HG02973 (cell line): ENCODE data around the gene LRBA.
"Not testable (repeated sequence)": the region's sequence is repeated elsewhere in the genome, so short reads cannot be mapped to it uniquely, and the experiment has no call there.

Experiments used
- ATAC-seq: cut with Tn5 transposase; IDR thresholded peaks from one replicate; pipeline ENCODE4 v1.9.1; 2021; ENCODE audit warnings: moderate library complexity; ENCODE audit not compliant: unreplicated experiment

The LRBA gene

DNA sequence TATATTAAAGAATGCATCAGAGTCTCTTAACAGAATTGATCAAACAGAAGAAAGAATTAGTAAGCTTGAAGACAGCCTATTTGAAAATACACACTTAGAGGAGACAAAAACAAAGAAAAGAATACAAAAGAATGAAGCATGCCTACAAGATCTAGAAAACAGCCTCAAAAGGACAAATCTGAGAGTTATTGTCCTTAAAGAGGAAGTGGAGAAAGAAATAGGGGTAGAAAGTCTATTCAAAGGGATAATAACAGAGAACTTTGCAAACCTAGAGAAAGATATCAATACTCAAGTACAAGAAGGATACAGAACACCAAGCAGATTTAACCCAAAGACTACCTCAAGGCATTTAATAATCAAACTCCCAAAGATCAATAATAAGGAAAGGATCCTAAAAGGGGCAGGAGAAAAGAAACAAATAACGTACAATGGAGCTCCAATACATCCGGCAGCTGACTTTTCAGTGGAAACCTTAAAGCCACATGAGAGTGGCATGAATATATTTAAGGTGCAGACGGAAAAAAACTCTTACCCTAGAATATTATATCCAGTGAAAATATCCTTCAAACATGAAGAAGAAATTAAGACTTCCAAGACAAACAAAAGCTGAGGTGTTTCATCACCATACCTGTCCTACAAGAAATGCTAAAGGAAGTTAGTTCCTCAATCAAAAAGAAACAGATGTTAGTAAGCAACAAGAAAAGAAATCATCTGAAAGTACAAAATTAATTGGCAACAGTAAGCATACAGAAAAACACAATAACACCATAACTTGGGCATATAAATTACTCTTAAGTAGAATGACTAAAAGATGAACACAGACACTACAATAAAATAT lies 36.1 kb downstream of the LRBA start:
- ATAC-seq, result no peak

DNA sequence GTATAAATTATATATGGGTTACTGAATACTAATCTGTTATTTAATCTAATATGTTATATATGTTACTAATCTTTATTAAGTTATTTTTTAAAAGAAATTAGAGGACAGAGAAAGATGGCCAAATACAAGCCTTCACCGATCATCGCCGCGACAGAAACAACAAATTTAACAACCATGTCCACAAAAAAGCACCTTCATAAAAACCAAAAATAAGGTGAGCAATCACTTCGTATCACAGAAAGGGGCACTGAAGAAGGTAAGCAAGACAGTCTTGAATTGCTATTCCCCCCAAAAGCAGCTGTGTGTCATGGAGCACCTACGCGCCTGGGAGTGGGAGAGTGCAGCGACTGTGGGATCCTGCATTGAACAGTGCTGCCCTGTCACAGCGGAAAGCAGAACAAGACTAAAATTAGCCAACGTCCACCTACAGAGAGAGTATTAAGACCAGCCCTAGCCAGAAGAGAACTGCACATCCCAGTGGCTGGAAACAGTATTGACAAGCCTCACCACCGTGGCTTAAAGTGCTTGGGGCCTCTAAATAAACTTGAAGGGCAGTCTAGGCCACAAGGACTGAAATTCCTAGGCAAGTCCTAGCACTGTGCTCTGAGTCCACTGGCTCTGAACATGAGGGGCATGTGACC lies 38.5 kb downstream of the LRBA start:
- no peak for ATAC-seq

DNA sequence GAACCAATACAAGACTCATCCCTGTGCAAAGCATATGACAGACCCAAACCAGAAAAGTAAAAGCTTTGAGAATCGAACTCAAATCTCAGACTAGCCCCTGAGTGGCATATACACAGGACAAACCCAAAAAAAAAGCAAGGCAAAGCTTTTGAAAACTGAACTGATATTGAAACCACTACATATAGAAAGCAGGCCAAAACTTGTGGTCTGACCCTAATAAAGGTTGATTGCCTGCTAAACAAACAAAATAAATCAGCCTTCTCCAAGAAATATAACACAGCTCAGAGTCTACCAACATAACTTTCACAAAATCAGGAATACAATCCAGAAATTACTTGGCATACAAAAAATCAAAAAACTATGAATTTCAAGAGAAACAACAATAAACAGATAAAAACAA lies 40.3 kb downstream of the LRBA start:
- ATAC-seq, result peak; percentile 71

DNA sequence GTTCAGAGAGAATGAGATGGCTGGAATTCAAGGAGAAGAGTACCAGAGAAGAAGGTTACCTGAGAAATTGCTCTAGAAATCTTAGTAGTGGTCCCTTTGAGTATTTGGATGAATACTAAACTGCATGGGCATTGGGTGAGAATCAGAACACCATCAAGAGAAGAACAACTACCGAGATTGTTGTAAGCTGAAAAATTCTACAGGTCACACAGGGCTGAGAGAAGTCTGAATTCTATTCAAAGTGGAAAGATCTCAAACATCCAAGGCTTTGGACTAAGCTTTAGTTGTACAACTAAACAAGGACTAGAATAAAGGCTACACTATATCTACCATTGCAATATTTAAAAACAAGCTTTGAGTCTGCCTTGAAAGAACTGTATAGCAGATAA lies 40.8 kb downstream of the LRBA start:
- ATAC-seq, result no peak

DNA sequence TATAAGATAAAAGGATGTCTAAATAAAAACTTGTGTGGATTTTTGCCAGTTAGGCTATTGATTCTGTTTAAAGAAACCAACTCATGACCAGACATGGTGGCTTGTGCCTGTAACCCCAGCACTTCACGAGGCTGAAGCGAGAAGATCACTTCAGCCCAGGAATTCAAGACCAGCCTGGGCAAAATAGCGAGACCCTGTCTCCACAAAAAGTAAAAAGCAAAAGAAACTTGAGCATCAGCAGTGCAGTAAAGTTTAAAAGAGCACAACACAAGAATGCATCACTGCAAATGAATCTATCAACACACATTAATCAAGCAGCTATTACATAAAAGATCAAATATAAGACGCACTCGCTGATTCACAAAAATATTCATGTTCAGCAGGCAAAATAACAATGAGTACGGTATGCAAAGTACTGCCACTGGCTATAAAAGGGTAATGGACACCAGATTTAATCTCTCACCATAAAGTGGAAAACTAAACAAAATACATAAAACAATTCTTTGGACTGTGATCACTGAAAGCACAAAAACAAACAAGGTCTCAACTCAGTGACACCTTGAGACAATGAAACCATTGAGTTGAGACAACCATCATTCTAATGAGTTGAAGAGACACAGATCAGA lies 41.3 kb downstream of the LRBA start:
- ATAC-seq, result no peak

DNA sequence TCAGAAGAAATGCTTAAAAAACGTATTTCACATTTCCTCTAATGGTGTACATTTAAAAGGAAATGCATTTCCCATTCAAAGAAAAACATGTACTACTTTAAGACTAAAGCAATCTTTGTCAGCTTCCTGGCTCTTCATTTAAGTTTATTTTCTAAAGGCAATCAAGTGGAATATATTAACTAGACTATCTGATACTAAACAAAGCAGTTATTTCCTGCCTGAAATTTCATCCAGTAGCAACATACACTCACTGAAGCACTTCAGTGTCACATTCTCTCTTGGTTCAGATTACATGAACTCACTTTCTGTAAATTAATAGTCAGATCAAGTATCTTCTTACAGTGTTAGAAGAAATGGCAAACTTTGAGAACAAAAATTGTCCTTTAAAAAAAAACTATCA lies 42.5 kb downstream of the LRBA start:
- ATAC-seq, result no peak

DNA sequence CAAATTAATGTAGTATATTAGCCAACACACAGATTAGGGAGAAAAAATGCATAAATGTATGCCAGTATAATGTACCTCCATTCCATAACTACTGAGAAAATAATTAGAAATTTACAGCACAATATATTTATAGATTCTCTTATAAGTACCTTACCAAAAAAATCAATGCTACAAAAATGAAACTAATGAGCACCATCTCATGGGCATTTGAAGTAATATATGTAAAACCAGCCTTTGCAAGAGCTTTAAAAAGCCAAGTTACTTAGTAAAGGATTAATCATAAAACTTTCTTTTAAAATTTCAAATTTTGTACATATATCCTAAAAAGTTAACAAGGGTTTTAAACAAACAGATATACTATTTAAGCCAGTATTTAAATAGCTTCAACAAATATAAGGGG lies 43.2 kb downstream of the LRBA start:
- ATAC-seq, result no peak

DNA sequence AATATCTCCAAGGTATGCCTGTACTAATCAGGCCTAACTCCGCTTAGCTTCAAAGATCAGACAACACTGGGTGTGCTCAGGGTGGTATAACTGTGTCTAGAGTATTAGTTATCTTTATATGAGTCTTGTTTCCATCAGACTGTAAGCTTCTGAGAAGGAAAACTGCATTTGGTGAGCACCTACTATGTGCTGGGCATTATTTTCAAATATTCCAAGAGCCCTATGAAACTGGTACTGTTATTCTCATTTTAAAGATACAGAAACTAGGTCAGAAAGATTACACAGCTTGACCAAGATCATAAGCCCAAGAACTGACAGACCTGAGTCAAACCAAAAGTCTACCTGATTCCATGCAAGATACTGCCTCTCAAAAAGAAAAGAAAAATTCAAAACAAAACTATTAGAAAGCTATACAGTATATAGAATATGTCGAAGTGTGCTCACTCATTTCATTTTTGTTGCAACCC lies 44.4 kb downstream of the LRBA start:
- ATAC-seq, result peak; percentile 65

DNA sequence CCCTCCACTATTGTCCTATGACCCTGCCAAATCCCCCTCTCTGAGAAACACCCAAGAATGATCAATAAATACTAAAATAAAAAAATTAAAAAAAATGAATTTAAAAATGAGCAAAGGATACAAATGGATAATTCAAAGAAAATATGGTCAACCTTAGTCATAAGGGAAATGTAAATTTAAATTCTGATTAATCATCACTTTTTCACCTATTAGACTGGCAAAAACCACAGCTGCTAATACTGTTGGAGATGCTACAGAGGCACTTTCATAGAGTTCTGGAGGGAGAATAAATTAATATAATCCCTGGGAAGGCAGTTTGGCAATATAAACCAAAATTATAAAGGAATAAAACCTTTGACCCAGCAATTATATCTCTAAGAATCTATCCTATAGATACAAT lies 50.3 kb downstream of the LRBA start:
- no peak for ATAC-seq

DNA sequence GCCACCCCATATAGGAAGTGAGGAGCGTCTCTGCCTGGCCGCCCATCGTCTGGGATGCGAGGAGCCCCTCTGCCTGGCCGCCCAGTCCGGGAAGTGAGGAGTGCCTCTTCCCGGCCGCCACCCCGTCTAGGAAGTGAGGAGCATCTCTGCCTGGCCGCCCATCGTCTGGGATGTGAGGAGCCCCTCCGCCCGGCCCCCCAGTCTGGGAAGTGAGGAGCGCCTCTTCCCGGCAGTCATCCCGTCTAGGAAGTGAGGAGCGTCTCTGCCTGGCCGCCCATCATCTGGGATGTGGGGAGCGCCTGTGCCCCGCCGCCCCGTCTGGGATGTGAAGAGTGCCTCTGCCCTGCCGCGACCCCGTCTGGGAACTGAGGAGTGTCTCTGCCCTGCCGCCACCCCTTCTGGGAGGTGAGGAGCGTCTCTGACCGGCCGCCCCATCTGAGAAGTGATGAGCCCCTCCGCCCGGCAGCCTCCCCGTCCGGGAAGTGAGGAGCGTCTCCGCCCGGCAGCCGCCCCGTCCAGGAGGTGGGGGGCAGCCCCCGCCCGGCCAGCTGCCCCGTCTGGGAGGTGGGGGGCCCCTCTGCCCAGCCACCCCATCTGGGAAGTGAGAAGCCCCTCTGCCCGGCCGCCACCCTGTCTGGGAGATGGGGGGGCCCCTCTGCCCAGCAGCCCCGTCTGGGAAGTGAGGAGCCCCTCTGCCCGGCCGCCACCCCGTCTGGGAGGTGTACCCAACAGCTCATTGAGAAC lies 51.3 kb downstream of the LRBA start:
- not testable (repeated sequence) for ATAC-seq

DNA sequence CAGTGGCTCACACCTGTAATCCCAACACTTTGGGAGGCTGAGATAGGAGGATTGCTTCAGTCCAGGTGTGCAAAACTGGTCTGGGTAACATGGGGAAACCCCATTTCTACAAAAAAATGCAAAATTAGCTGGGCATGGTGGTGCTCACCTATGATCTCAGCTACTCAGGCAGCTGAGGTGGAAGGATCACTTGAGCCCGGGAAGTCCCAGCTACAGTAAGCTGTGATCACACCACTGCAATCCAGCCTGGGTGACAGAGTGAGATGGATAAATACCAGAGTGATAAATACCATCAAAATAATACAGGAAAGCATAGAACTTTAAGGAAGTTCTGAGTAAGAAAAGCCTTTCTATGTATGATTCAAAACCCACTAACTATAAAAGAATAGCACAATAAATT lies 52.8 kb downstream of the LRBA start:
- ATAC-seq, result peak; percentile 45

DNA sequence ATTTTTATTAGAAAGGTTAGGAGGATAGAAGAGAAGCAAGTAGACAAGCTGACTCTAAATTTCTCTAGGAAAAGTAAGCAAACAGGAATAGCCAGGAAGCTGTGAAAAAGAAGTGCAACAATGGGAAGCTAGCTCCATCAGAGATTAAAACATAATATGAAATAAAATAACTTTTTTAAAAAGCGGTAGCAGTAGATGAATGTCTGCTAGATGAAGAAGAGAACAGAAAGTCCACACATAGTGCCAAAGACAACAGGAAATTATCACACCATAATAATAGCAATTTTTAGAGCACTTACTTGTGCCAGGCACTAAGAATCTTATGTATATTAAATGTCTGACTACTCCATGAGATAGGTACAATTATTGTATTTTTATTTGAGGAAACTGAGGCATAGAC lies 53.5 kb downstream of the LRBA start:
- ATAC-seq, result no peak

DNA sequence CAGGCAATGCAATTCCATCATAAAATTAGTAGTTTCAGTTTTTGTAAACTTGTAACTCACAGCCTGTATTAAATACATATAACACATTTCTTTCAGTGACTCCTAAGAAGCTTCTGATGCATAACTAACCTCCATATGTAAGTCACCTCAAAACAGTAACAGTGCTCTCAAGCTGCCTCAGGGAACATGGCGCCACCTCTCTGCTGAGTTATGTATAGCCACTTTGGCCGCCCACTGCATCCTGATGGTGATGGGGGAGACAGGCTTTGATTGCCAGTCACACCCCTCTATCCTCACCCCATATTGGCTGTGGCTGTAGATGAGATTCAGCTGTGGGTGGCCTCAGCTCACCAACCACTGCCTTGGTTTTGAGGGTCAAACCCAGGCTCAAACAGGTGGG lies 54.3 kb downstream of the LRBA start:
- peak; percentile 58 for ATAC-seq

DNA sequence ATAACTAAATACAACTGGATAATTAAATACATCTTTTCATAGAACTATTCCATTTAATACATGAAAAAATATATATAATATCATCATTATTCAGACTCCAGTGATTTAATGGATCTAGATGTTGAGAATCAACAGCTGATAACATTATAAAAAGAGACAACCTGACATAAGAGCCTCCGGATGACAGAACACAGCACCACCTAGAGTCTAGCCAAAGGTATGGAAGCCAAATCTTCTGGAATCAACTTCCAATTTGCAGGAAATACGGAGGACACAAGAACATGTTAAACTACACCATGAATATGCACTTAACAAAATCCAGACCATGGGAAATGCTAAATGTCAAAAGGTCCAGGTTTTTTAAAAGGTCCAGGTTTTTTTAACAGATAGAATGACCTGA lies 55.0 kb downstream of the LRBA start:
- no peak for ATAC-seq

DNA sequence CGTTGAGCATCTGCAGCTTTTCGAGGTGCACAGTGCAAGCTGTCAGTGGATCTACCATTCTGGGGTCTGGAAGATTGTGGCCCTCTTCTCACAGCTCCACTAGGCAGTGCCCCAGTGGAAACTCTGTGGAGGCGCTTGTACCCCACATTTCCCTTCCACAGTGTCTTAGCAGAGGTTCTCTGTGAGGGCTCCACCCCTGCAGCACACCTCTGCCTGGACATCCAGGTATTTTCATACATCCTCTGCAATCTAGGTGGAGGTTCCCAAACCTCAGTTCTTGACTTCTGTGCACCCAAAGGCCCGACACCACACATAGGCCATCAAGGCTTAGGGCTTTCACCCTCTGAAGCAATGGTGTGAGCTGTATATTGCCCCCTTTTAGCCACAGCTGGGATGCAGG lies 57.1 kb downstream of the LRBA start:
- ATAC-seq, result not testable (repeated sequence)

DNA sequence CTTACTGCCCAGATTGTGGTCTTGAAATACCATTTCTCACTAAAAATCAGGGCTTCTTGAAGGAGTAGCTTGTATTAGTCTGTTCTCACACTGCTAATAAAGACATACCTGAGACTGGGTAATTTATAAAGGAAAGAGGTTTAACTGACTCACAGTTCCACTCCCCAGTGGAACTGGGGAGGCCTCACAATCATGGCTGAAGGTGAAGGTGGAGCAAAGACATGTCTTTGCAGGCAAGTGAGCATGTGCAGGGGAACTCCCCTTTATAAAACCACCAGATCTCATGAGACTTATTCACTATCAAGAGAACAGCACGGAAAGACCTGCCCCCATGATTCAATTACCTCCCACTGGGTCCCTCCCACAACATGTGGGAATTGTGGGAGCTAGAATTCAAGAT lies 58.0 kb downstream of the LRBA start:
- not testable (repeated sequence) for ATAC-seq

DNA sequence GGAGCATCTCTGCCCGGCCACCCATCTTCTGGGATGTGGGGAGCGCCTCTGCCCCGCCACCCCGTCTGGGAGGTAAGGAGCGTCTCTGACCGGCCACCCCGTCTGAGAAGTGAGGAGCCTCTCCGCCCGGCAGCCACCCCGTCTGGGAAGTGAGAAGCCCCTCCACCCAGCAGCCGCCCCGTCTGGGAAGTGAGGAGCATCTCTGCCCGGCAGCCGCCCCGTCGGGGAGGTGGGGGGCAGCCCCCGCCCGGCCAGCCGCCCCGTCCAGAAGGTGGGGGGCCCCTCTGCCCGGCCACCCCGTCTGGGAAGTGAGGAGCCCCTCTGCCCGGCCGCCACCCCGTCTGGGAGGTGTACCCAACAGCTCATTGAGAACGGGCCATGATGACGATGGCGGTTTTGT lies 61.2 kb downstream of the LRBA start:
- not testable (repeated sequence) for ATAC-seq

DNA sequence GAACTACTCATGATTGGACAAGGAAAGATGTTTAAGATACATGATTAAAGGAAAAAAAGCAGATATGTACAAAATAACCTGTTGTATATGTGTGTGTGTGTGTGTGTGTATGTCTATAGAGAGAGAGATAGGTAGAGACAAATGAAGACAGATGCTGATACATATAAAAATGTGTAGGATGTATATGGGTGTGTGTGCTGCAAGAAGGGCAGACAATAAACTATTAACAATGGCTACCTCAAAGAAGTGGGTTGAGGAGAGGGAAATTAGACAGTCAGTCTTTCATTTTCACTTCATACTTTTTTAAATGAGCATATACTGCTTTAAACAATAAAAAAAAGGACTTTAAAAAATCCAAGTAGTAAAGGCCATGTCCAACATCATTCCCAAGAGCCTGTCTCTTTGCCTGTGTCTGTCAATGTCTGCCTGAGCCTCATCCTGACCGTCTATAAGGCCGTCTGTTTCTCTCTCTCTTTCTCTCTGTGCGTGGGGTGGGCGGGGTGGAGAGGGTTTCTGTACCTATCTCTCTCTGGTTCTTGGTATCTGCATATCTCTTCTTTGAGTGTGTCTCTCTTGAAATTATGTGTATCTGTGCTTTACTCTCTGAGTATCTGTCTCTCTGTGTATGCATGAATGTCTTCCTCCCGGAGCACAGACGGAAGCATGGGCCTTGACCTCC lies 62.8 kb downstream of the LRBA start:
- no peak for ATAC-seq

DNA sequence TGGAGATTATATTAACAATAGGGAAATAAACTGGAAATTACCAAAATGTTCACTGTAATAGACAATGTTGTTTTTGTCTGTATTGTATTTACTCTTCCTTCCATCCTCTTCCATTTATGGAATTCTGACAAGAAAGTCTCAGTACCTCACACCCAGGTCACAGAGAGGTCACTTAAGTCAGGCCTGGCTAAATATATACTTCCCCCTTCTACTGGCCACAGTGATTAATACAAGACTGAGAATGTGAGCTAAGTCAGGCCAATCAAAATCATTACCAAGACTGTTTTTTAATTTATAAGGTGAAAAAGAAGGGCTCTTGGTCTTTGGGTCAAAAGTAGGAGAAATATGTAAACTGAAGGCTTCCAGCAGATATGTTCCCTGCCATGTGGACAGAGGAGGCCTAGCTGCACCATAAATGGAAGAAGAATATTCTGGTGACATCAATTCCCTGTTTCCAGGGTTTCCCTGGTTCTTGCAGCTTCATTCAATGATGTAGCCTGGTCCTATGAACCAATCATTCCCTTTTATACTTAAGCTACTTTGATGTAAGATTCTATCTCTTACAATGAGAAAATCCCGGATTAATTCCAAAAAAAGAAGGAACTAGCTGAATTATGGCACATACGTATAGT lies 64.3 kb downstream of the LRBA start:
- peak; percentile 74 for ATAC-seq

DNA sequence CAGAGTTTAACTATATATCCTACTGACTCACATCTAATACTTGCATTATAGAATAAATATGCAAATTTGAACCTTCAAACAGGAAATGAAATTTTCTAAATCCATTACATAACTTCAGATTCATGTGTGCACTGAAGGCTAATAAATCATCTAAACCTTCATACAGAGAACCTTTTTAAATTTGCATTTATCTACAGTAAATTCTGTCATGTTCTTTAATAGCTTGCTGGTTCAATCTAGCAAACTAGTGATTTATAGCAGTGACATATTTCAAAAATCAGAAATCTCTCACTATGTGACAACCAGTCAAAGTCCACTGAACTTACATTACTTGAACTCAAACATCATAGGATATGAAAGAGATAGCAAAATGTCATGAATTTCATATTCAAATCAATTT lies 65.1 kb downstream of the LRBA start:
- ATAC-seq, result peak; percentile 41
